ENCODE results near the gene VAMP1.
"Not testable (repeated sequence)": the region's sequence is repeated elsewhere in the genome, so short reads cannot be mapped to it uniquely, and the experiment has no call there.

Gene VAMP1

GRCh38 chr12:6492838-6493496 is 22.5 kb upstream of the VAMP1 start, which contains the start of gene MRPL51:
Gene MRPL51 (minus strand): TSS chr12:6493262. CDS start chr12:6493136, 126 bp downstream.
- peak within 1 kb of the TSS; percentile 88 to 99 (median 92) for H3K4me3 ChIP-seq (ENCODE audit: low read depth in 1 of 5, low read length in 5 of 5)
- no peaks in the 10 kb centered on the region for H3K9me3 ChIP-seq (ENCODE audit: control insufficient read depth in 5 of 5, low read length in 5 of 5)
- H3K27ac ChIP-seq (ENCODE audit: low read depth, low read length), result peak within 1 kb of the TSS; percentile 98

GRCh38 chr12:6490673-6491072 is 20.2 kb upstream of the VAMP1 start:
- H3K27ac ChIP-seq (ENCODE audit: low read depth, low read length); H3K27me3 ChIP-seq (ENCODE audit: control insufficient read depth in 5 of 5, insufficient read depth in 4 of 5, low read length in 5 of 5); H3K9ac ChIP-seq (ENCODE audit: low read length in 5 of 5); H3K4me3 ChIP-seq (ENCODE audit: low read depth in 1 of 5, low read length in 5 of 5); H3K36me3 ChIP-seq (ENCODE audit: control insufficient read depth in 5 of 5, insufficient read depth in 5 of 5, low read length in 5 of 5); H3K9me3 ChIP-seq (ENCODE audit: control insufficient read depth in 5 of 5, low read length in 5 of 5): not testable (repeated sequence)
- peaks cover 0 to 26% (median 23%) of the 10 kb centered on the region in 5 donors for H3K4me1 ChIP-seq (ENCODE audit: control insufficient read depth in 5 of 5, insufficient read depth in 5 of 5, low read length in 5 of 5)

More at GRCh38 chr12:6492838-6493496, 22.5 kb upstream of the VAMP1 start, which contains the start of gene MRPL51:
- peak within 1 kb of the TSS; percentile 70 to 97 (median 93) for H3K9ac ChIP-seq (ENCODE audit: low read length in 5 of 5)
- H3K4me1 ChIP-seq (ENCODE audit: control insufficient read depth in 5 of 5, insufficient read depth in 5 of 5, low read length in 5 of 5), result peaks cover 0 to 26% (median 23%) of the 10 kb centered on the region in 5 donors
- peaks cover 0 to 3% (median 0%) of the 10 kb centered on the region in 5 donors for H3K27me3 ChIP-seq (ENCODE audit: control insufficient read depth in 5 of 5, insufficient read depth in 4 of 5, low read length in 5 of 5)
- H3K36me3 ChIP-seq (ENCODE audit: control insufficient read depth in 5 of 5, insufficient read depth in 5 of 5, low read length in 5 of 5), result peaks cover 7 to 12% (median 9%) of the 10 kb centered on the region in 5 donors

- Histone ChIP-seq H3K4me3 (ENCODE audit: low read depth in 1 of 5, low read length in 5 of 5) (no peak overlapping the region), H3K36me3 (ENCODE audit: control insufficient read depth in 5 of 5, insufficient read depth in 5 of 5, low read length in 5 of 5) (peaks cover 0 to 5% (median 2%) of the 10 kb centered on the region in 5 donors), H3K9me3 (ENCODE audit: control insufficient read depth in 5 of 5, low read length in 5 of 5) (no peaks in the 10 kb centered on the region), H3K4me1 (ENCODE audit: control insufficient read depth in 5 of 5, insufficient read depth in 5 of 5, low read length in 5 of 5) (peaks cover 0 to 17% (median 15%) of the 10 kb centered on the region in 5 donors), H3K27me3 (ENCODE audit: control insufficient read depth in 5 of 5, insufficient read depth in 4 of 5, low read length in 5 of 5) (peaks cover 0 to 4% (median 0%) of the 10 kb centered on the region in 5 donors), H3K27ac (ENCODE audit: low read depth, low read length) (no peak overlapping the region), H3K9ac (ENCODE audit: low read length in 5 of 5) (no peak overlapping the region)
Measured at GRCh38 chr12:6489449-6489848, 19.0 kb upstream of the VAMP1 start.

- peaks cover 0 to 10% (median 9%) of the 10 kb centered on the region in 5 donors for H3K4me1 ChIP-seq (ENCODE audit: control insufficient read depth in 5 of 5, insufficient read depth in 5 of 5, low read length in 5 of 5)
- H3K27ac ChIP-seq (ENCODE audit: low read depth, low read length), result no peak overlapping the region
- peaks cover 0 to 5% (median 2%) of the 10 kb centered on the region in 5 donors for H3K36me3 ChIP-seq (ENCODE audit: control insufficient read depth in 5 of 5, insufficient read depth in 5 of 5, low read length in 5 of 5)
- no peaks in the 10 kb centered on the region for H3K9me3 ChIP-seq (ENCODE audit: control insufficient read depth in 5 of 5, low read length in 5 of 5)
- no peak overlapping the region for H3K9ac ChIP-seq (ENCODE audit: low read length in 5 of 5)
- H3K4me3 ChIP-seq (ENCODE audit: low read depth in 1 of 5, low read length in 5 of 5), result no peak overlapping the region
- H3K27me3 ChIP-seq (ENCODE audit: control insufficient read depth in 5 of 5, insufficient read depth in 4 of 5, low read length in 5 of 5), result peaks cover 0 to 4% (median 0%) of the 10 kb centered on the region in 5 donors
Measured at GRCh38 chr12:6488240-6488639, 17.8 kb upstream of the VAMP1 start.

GRCh38 chr12:6478416-6478815 is 7.9 kb upstream of the VAMP1 start:
- H3K9ac ChIP-seq (ENCODE audit: low read length in 5 of 5), result no peak overlapping the region
- H3K27ac ChIP-seq (ENCODE audit: low read depth, low read length), result no peak overlapping the region

GRCh38 chr12:6477601-6478377 is 7.3 kb upstream of the VAMP1 start:
- not testable (repeated sequence) for H3K4me1 ChIP-seq (ENCODE audit: control insufficient read depth in 5 of 5, insufficient read depth in 5 of 5, low read length in 5 of 5); H3K9ac ChIP-seq (ENCODE audit: low read length in 5 of 5); H3K36me3 ChIP-seq (ENCODE audit: control insufficient read depth in 5 of 5, insufficient read depth in 5 of 5, low read length in 5 of 5); H3K9me3 ChIP-seq (ENCODE audit: control insufficient read depth in 5 of 5, low read length in 5 of 5); H3K4me3 ChIP-seq (ENCODE audit: low read depth in 1 of 5, low read length in 5 of 5); H3K27me3 ChIP-seq (ENCODE audit: control insufficient read depth in 5 of 5, insufficient read depth in 4 of 5, low read length in 5 of 5); H3K27ac ChIP-seq (ENCODE audit: low read depth, low read length)

More at GRCh38 chr12:6478416-6478815, 7.9 kb upstream of the VAMP1 start:
- no peak overlapping the region for H3K4me3 ChIP-seq (ENCODE audit: low read depth in 1 of 5, low read length in 5 of 5)
- no peaks in the 10 kb centered on the region for H3K4me1 ChIP-seq (ENCODE audit: control insufficient read depth in 5 of 5, insufficient read depth in 5 of 5, low read length in 5 of 5)
- H3K9me3 ChIP-seq (ENCODE audit: control insufficient read depth in 5 of 5, low read length in 5 of 5), result no peaks in the 10 kb centered on the region
- peaks cover 0 to 9% (median 3%) of the 10 kb centered on the region in 5 donors for H3K27me3 ChIP-seq (ENCODE audit: control insufficient read depth in 5 of 5, insufficient read depth in 4 of 5, low read length in 5 of 5)
- H3K36me3 ChIP-seq (ENCODE audit: control insufficient read depth in 5 of 5, insufficient read depth in 5 of 5, low read length in 5 of 5), result no peaks in the 10 kb centered on the region

- H3K4me1 ChIP-seq (ENCODE audit: control insufficient read depth in 5 of 5, insufficient read depth in 5 of 5, low read length in 5 of 5), result no peaks in the 10 kb centered on the region
- H3K9me3 ChIP-seq (ENCODE audit: control insufficient read depth in 5 of 5, low read length in 5 of 5), result no peaks in the 10 kb centered on the region
- H3K4me3 ChIP-seq (ENCODE audit: low read depth in 1 of 5, low read length in 5 of 5), result no peak overlapping the region
- H3K27me3 ChIP-seq (ENCODE audit: control insufficient read depth in 5 of 5, insufficient read depth in 4 of 5, low read length in 5 of 5), result peaks cover 0 to 9% (median 3%) of the 10 kb centered on the region in 5 donors
- no peaks in the 10 kb centered on the region for H3K36me3 ChIP-seq (ENCODE audit: control insufficient read depth in 5 of 5, insufficient read depth in 5 of 5, low read length in 5 of 5)
- no peak overlapping the region for H3K27ac ChIP-seq (ENCODE audit: low read depth, low read length)
- H3K9ac ChIP-seq (ENCODE audit: low read length in 5 of 5), result no peak overlapping the region
Measured at GRCh38 chr12:6476489-6476888, 6.0 kb upstream of the VAMP1 start.

- not testable (repeated sequence) for H3K36me3 ChIP-seq (ENCODE audit: control insufficient read depth in 5 of 5, insufficient read depth in 5 of 5, low read length in 5 of 5); H3K4me3 ChIP-seq (ENCODE audit: low read depth in 1 of 5, low read length in 5 of 5); H3K4me1 ChIP-seq (ENCODE audit: control insufficient read depth in 5 of 5, insufficient read depth in 5 of 5, low read length in 5 of 5); H3K9me3 ChIP-seq (ENCODE audit: control insufficient read depth in 5 of 5, low read length in 5 of 5); H3K27me3 ChIP-seq (ENCODE audit: control insufficient read depth in 5 of 5, insufficient read depth in 4 of 5, low read length in 5 of 5); H3K9ac ChIP-seq (ENCODE audit: low read length in 5 of 5); H3K27ac ChIP-seq (ENCODE audit: low read depth, low read length)
Measured at GRCh38 chr12:6475233-6475975, 4.9 kb upstream of the VAMP1 start.

- H3K4me3 ChIP-seq (ENCODE audit: low read depth in 1 of 5, low read length in 5 of 5), result no peak overlapping the region
- H3K9me3 ChIP-seq (ENCODE audit: control insufficient read depth in 5 of 5, low read length in 5 of 5), result no peaks in the 10 kb centered on the region
- no peaks in the 10 kb centered on the region for H3K36me3 ChIP-seq (ENCODE audit: control insufficient read depth in 5 of 5, insufficient read depth in 5 of 5, low read length in 5 of 5)
- no peaks in the 10 kb centered on the region for H3K27me3 ChIP-seq (ENCODE audit: control insufficient read depth in 5 of 5, insufficient read depth in 4 of 5, low read length in 5 of 5)
- no peak overlapping the region for H3K27ac ChIP-seq (ENCODE audit: low read depth, low read length)
- H3K9ac ChIP-seq (ENCODE audit: low read length in 5 of 5), result no peak overlapping the region
- peaks cover 4 to 23% (median 19%) of the 10 kb centered on the region in 5 donors for H3K4me1 ChIP-seq (ENCODE audit: control insufficient read depth in 5 of 5, insufficient read depth in 5 of 5, low read length in 5 of 5)
Measured at GRCh38 chr12:6472491-6472890, 2.0 kb upstream of the VAMP1 start.

All from subcutaneous abdominal adipose tissue (tissue), 5 donors.